Measurements from ENCODE around the gene MRPL22.

MRPL22 gene

DNA sequence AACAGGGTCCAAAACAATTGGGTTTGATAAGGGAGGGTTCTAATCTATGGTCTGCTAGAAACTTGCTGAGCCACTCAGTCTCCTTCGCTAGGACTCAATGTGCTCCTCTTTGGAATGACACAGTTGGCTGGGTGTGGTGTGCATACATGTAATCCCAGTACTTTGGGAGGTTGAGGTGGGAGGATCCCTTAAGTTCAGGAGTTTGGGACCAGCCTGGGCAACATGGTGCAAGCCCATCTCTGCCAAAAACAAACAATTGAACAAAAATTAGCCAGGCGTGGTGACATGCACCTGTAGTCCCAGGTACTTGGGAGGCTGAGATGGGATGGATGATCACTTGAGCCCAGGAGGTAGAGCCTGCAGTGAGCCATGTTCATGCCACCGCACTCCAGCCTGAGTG is 70.0 kb downstream of the MRPL22 start:
- Histone ChIP-seq H3K4me3 (ENCODE audit: low read depth in 1 of 2, low read length in 1 of 2) (no peak overlapping the region), H3K4me1 (ENCODE audit: control insufficient read depth in 1 of 2, insufficient read depth in 1 of 2, low read depth in 1 of 2, low read length in 1 of 2) (no peaks in the 10 kb centered on the region)
- TF ChIP-seq, protein P1, sequence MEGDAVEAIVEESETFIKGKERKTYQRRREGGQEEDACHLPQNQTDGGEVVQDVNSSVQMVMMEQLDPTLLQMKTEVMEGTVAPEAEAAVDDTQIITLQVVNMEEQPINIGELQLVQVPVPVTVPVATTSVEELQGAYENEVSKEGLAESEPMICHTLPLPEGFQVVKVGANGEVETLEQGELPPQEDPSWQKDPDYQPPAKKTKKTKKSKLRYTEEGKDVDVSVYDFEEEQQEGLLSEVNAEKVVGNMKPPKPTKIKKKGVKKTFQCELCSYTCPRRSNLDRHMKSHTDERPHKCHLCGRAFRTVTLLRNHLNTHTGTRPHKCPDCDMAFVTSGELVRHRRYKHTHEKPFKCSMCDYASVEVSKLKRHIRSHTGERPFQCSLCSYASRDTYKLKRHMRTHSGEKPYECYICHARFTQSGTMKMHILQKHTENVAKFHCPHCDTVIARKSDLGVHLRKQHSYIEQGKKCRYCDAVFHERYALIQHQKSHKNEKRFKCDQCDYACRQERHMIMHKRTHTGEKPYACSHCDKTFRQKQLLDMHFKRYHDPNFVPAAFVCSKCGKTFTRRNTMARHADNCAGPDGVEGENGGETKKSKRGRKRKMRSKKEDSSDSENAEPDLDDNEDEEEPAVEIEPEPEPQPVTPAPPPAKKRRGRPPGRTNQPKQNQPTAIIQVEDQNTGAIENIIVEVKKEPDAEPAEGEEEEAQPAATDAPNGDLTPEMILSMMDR (IDR thresholded peaks at IDR 0.05) = no peak

DNA sequence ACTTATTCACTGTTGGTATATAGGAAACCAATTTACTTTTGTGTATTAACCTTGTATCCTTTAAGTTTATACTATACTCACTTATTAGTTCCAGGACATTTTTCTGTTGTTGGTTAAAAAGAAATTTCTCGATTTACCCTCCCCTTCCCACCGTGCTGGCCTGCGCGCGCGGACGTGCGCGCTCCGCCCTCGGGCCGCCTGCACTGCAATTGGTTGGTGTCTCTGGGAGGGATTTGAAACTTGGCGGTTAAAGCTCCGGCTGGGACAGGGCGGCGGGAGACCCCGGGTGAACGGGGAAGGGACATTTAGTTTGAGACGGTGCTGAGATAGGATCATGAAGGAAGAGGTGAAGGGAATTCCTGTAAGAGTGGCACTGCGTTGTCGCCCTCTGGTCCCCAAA is 72.7 kb downstream of the MRPL22 start, which contains the start of gene KIF4B:
Gene KIF4B, plus strand, starts transcription at position 230 of the 400 bp plus-strand sequence. Its CDS starts 105 bp downstream, at position 335.
- H3K9me3 ChIP-seq = no peaks in the 10 kb centered on the region
- H3K36me3 ChIP-seq = no peaks in the 10 kb centered on the region
- H3K4me1 ChIP-seq (ENCODE audit: control insufficient read depth in 1 of 2, insufficient read depth in 1 of 2, low read depth in 1 of 2, low read length in 1 of 2) = no peaks in the 10 kb centered on the region
- H3K27me3 ChIP-seq = no peaks in the 10 kb centered on the region
- no peak within 1 kb of the TSS for H3K4me3 ChIP-seq (ENCODE audit: low read depth in 1 of 2, low read length in 1 of 2)
- H3K27ac ChIP-seq = no peak within 1 kb of the TSS
- TF ChIP-seq, protein P1 (IDR thresholded peaks at IDR 0.05) = no peak

More for the DNA sequence above, 70.0 kb downstream of the MRPL22 start:
- Histone ChIP-seq H3K9me3 (no peaks in the 10 kb centered on the region), H3K27me3 (no peaks in the 10 kb centered on the region), H3K27ac (no peak overlapping the region), H3K36me3 (no peaks in the 10 kb centered on the region)

DNA sequence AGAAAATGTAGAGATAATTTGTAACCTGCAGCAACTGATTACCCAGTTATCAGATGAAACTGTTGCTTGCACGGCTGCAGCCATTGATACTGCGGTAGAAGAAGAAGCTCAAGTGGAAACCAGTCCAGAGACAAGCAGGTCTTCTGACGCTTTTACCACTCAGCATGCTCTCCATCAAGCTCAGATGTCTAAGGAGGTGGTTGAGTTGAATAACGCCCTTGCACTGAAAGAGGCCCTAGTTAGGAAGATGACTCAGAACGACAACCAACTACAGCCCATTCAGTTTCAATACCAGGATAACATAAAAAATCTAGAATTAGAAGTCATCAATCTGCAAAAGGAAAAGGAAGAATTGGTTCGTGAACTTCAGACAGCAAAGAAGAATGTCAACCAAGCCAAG is 74.4 kb downstream of the MRPL22 start:
- Histone ChIP-seq H3K36me3 (no peaks in the 10 kb centered on the region), H3K4me3 (ENCODE audit: low read depth in 1 of 2, low read length in 1 of 2) (no peak overlapping the region), H3K27ac (no peak overlapping the region), H3K9me3 (no peaks in the 10 kb centered on the region), H3K27me3 (no peaks in the 10 kb centered on the region), H3K4me1 (ENCODE audit: control insufficient read depth in 1 of 2, insufficient read depth in 1 of 2, low read depth in 1 of 2, low read length in 1 of 2) (no peaks in the 10 kb centered on the region)
- TF ChIP-seq, protein P1 (IDR thresholded peaks at IDR 0.05) = no peak

DNA sequence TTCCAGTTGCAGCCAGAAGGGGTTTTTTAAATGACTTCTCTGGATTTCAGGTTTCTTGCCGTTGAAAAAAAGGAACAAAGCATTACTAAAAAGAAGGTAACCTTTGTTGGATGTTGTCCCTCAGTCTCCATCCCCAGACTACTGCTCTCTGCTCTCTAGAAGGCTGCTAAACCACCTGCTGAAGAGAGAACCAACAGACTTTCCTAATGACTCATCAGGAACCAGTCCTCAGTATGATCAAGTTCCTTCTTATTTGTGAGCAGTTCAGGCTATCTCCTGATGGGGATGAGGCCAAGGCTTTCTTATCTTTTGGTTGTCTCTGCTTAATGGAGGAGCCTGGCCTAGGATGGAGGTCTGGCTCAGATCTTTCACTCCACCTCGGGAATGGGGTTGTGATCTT is 76.7 kb downstream of the MRPL22 start:
- H3K9me3 ChIP-seq = no peaks in the 10 kb centered on the region
- H3K4me3 ChIP-seq (ENCODE audit: low read depth in 1 of 2, low read length in 1 of 2) = no peak overlapping the region
- H3K27me3 ChIP-seq = no peaks in the 10 kb centered on the region
- TF ChIP-seq, protein P1 (IDR thresholded peaks at IDR 0.05) = no peak
- H3K27ac ChIP-seq = no peak overlapping the region
- H3K36me3 ChIP-seq = no peaks in the 10 kb centered on the region
- no peaks in the 10 kb centered on the region for H3K4me1 ChIP-seq (ENCODE audit: control insufficient read depth in 1 of 2, insufficient read depth in 1 of 2, low read depth in 1 of 2, low read length in 1 of 2)

Measured in neutrophil (primary cell).